Measurements from ENCODE around the gene KIFC3. TPM values are rescaled to one million over a fixed set of nuclear protein-coding genes. Genes with fewer than 3 reads are reported as not detected.
"Not testable (repeated sequence)": the region's sequence is repeated elsewhere in the genome, so short reads cannot be mapped to it uniquely, and the experiment has no call there.

KIFC3 gene
- polyA plus RNA-seq, 3 donors from 2014 or later = 5.1 to 13.6 (median 12.2) TPM

DNA sequence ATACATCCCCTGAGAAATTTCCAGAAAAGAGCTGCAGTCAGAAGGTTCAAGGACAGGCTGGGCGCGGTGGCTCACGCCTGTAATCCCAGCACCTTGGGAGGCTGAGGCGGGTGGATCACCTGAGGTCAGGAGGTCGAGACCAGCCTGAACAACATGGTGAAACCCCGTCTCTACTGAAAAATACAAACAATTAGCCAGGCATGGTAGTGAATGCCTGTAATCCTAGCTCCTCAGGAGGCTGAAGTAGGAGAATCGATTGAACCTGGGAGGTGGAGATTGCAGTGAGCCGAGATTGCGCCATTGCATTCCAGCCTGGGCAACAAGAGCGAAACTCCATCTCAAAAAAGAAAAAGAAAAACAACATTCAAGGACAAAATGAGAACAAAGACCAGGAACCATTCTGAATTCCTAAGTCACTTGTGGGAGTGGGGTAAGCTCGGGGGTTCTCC, 19.7 kb downstream of the KIFC3 start:
- peaks cover 4 to 17% (median 13%) of the 10 kb centered on the region in 3 donors for H3K36me3 Mint-ChIP-seq
- peak overlapping the region in 1 of 6 donors; percentile 35 for H3K27ac Mint-ChIP-seq
- H3K4me3 Mint-ChIP-seq; H3K4me1 Mint-ChIP-seq; H3K9me3 Mint-ChIP-seq; DNase-seq; H3K27me3 Mint-ChIP-seq (ENCODE audit: low read depth in 3 of 3): not testable (repeated sequence)

DNA sequence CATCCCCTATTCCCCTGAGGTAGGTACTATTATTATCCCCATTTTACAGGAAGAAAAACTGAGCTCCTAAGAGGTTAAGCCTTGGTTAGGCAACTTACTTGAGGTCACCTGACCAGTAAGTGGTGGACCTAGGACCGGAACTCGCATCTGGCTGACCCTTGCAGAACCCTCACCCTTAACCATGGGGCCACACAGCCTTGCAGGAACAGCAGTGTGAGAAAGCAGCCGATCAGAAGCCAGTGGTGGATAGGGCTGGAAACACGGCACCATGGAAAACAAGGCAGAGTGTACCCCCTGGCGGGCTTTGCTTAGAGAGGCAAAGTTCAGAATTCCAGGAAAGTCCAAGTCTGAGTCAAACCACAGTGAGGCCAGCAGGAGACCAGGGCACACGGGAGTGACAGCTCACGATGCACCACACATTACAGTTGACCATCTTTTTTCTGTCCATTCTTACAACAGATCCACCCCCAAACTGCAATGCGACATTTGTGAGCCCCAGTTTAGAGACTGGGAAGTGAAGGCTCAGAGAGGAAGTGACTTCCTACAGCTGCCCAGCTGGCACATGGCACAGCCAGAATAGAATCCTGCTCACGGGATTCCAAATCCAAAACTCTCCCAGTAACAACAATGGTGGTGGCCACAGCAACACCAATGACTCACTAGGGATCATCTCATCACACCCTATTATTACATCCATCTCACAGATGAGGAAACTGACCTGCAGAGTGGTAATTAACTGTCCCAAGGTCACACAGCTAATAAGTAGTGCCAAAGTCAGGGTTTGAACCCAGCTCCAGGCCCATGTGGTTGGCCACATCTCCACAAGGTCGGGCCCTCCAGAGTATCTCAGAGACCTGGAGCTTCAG, 20.3 kb downstream of the KIFC3 start:
- H3K9me3 Mint-ChIP-seq = no peaks in the 10 kb centered on the region
- H3K36me3 Mint-ChIP-seq = peaks cover 4 to 17% (median 13%) of the 10 kb centered on the region in 3 donors
- H3K27ac Mint-ChIP-seq = peak overlapping the region in 1 of 6 donors; percentile 31

GRCh38 chr16:57781349-57781740, 20.9 kb downstream of the KIFC3 start:
- no peak for DNase-seq
- no peaks in the 10 kb centered on the region for H3K4me1 Mint-ChIP-seq
- H3K9me3 Mint-ChIP-seq = no peaks in the 10 kb centered on the region
- peaks cover 0 to 2% (median 0%) of the 10 kb centered on the region in 3 donors for H3K27me3 Mint-ChIP-seq (ENCODE audit: low read depth in 3 of 3)
- no peak overlapping the region for H3K4me3 Mint-ChIP-seq
- peaks cover 4 to 21% (median 14%) of the 10 kb centered on the region in 3 donors for H3K36me3 Mint-ChIP-seq
- no peak overlapping the region for H3K27ac Mint-ChIP-seq

More for the DNA sequence above, 20.3 kb downstream of the KIFC3 start:
- H3K4me3 Mint-ChIP-seq = no peak overlapping the region
- no peaks in the 10 kb centered on the region for H3K4me1 Mint-ChIP-seq
- peaks cover 0 to 2% (median 0%) of the 10 kb centered on the region in 3 donors for H3K27me3 Mint-ChIP-seq (ENCODE audit: low read depth in 3 of 3)
- no peak for DNase-seq

DNA sequence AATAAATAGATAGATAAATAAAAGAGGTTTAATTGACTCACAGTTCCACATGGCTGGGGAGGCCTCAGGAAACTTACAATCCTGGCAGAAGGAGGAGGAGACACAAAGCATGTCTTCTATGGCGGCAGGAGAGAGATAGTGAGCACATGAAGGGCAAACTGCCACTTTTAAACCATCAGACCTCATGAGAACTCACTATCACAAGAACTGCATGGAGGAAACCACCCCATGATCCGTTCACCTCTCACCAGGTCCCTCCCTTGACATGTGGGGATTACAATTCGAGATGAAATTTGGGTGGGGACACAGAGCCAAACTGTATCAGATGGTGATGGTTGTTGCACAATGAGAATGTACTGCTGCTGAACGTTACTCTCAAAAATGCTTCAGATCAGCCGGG, 22.5 kb downstream of the KIFC3 start:
- H3K4me3 Mint-ChIP-seq; H3K9me3 Mint-ChIP-seq; H3K4me1 Mint-ChIP-seq; H3K27me3 Mint-ChIP-seq (ENCODE audit: low read depth in 3 of 3); DNase-seq; H3K27ac Mint-ChIP-seq: not testable (repeated sequence)
- peaks cover 4 to 21% (median 15%) of the 10 kb centered on the region in 3 donors for H3K36me3 Mint-ChIP-seq

DNA sequence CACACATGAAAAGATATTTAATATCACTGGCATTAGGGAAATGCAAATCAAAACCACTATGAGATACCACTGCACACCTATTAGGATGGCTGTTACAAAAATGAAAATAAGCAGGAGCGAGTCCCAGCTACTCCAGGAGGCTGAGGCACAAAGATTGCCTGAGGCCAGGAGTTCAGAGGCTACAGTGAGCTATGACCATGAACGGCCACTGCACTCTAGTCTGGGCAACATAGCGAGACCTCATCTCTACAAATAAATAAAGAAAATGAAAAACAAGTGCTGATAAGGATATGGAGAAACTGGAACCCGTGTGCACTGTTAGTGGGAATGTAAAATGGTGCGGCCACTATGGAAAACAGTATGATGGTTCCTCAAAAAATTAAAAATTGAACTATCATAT, 23.6 kb downstream of the KIFC3 start:
- no peak overlapping the region for H3K4me3 Mint-ChIP-seq
- H3K4me1 Mint-ChIP-seq = no peaks in the 10 kb centered on the region
- no peaks in the 10 kb centered on the region for H3K27me3 Mint-ChIP-seq (ENCODE audit: low read depth in 3 of 3)
- H3K9me3 Mint-ChIP-seq = no peaks in the 10 kb centered on the region
- peaks cover 4 to 21% (median 12%) of the 10 kb centered on the region in 3 donors for H3K36me3 Mint-ChIP-seq
- DNase-seq = no peak
- H3K27ac Mint-ChIP-seq = no peak overlapping the region

GRCh38 chr16:57775661-57776469, 26.4 kb downstream of the KIFC3 start:
- H3K27me3 Mint-ChIP-seq (ENCODE audit: low read depth in 3 of 3) = peaks cover 0 to 4% (median 0%) of the 10 kb centered on the region in 3 donors
- DNase-seq = no peak
- H3K27ac Mint-ChIP-seq = no peak overlapping the region
- H3K9me3 Mint-ChIP-seq = no peaks in the 10 kb centered on the region
- H3K36me3 Mint-ChIP-seq = peaks cover 4 to 13% (median 12%) of the 10 kb centered on the region in 3 donors
- no peaks in the 10 kb centered on the region for H3K4me1 Mint-ChIP-seq
- no peak overlapping the region for H3K4me3 Mint-ChIP-seq

DNA sequence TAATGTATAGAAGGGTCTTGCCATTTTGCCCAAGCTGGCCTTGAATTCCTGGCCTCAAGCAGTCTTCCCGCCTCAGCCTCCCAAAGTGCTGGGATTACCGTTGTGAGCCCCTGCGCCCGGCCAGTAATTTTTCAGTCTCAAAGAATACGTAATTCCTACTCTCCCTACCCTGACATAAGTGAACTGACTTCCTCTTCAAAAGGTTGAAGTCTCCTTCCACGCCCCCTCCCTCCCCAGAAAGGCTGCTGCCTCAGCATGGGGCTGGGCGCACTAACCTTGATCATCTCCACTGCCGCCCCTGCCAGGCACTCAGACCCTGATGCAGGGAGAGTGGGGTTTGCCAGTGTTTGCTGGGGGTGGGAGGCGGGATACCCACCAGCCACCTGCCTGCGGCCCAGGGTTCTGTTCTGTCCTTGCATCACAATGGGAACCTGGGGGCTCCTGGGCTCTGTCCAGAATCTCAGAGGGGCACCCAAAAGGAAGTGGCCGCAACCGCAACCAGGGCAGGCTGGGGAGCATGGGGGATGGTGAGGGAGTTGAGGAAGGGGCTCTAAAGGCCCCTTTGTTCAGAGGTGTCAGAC, 27.5 kb downstream of the KIFC3 start:
- Mint-ChIP-seq H3K36me3 (peaks cover 4 to 15% (median 13%) of the 10 kb centered on the region in 3 donors), H3K4me3 (no peak overlapping the region), H3K27ac (no peak overlapping the region), H3K27me3 (ENCODE audit: low read depth in 3 of 3) (peaks cover 0 to 4% (median 0%) of the 10 kb centered on the region in 3 donors), H3K4me1 (no peaks in the 10 kb centered on the region), H3K9me3 (no peaks in the 10 kb centered on the region)
- DNase-seq = no peak

- DNase-seq = no peak
- peaks cover 0 to 10% (median 9%) of the 10 kb centered on the region in 3 donors for H3K36me3 Mint-ChIP-seq
- H3K9me3 Mint-ChIP-seq = no peaks in the 10 kb centered on the region
- H3K4me3 Mint-ChIP-seq = no peak overlapping the region
- H3K27me3 Mint-ChIP-seq (ENCODE audit: low read depth in 3 of 3) = peaks cover 0 to 4% (median 0%) of the 10 kb centered on the region in 3 donors
- H3K4me1 Mint-ChIP-seq = no peaks in the 10 kb centered on the region
- no peak overlapping the region for H3K27ac Mint-ChIP-seq
Measured at GRCh38 chr16:57773655-57774295, 28.5 kb downstream of the KIFC3 start.

DNA sequence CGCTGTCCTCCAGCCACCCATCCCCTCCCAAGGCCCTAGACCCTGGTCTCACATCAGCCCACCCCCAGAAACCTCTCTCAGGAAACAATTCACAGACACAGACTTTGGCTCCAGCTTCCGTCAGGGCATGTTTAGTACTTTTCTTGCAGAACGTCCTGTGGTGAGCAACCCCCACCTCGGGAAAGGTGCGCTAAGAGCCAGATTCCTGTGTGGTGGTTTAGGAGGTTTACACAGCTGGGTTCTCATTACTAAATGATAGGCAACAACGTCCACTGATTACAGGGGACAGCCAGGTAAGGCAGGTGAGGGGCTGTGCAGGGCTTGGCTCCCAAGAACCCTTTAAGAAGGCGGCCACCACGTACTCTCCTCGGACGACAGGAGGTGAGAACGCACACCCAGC, 29.3 kb downstream of the KIFC3 start:
- H3K36me3 Mint-ChIP-seq = peaks cover 0 to 10% (median 9%) of the 10 kb centered on the region in 3 donors
- H3K27ac Mint-ChIP-seq = no peak overlapping the region
- peaks cover 0 to 4% (median 0%) of the 10 kb centered on the region in 3 donors for H3K27me3 Mint-ChIP-seq (ENCODE audit: low read depth in 3 of 3)
- H3K9me3 Mint-ChIP-seq = no peaks in the 10 kb centered on the region
- no peaks in the 10 kb centered on the region for H3K4me1 Mint-ChIP-seq
- H3K4me3 Mint-ChIP-seq = no peak overlapping the region
- DNase-seq = no peak

DNA sequence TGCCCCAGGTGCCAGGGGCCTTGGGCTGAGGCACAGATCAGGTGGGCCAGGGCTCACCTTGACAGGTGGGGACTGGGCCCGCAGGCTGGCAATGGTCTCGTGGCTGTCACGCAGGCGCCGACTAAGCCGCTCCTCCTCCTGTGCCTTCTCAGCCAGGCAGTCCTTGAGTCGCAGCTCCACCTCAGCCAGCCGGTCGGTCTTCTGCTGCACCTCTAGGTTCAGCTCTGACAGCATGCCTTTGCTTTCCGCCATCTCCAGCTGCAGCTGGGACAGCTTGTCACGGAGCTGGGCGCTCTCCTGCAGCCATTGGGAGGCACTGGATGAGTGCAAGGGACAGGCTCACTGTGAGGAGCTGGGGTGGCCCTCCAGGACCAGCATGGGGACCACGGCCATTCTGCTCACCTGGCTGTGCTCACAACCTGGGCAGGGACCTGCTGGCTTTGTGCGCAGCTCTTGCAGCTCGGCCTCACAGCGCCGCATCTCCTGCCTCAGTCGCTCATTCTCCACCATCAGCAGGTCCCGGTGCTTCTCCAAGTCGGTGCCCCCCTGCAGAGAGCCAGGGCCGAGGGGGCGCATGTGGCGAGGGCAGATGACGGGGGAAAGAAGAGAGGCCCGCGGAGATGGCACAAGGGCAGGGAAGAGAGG, 31.0 kb downstream of the KIFC3 start:
- H3K9me3 Mint-ChIP-seq = no peaks in the 10 kb centered on the region
- no peak for DNase-seq
- H3K4me3 Mint-ChIP-seq = no peak overlapping the region
- peaks cover 0 to 4% (median 0%) of the 10 kb centered on the region in 3 donors for H3K27me3 Mint-ChIP-seq (ENCODE audit: low read depth in 3 of 3)
- no peak overlapping the region for H3K27ac Mint-ChIP-seq
- H3K4me1 Mint-ChIP-seq = no peaks in the 10 kb centered on the region
- H3K36me3 Mint-ChIP-seq = peaks cover 0 to 10% (median 6%) of the 10 kb centered on the region in 3 donors

DNA sequence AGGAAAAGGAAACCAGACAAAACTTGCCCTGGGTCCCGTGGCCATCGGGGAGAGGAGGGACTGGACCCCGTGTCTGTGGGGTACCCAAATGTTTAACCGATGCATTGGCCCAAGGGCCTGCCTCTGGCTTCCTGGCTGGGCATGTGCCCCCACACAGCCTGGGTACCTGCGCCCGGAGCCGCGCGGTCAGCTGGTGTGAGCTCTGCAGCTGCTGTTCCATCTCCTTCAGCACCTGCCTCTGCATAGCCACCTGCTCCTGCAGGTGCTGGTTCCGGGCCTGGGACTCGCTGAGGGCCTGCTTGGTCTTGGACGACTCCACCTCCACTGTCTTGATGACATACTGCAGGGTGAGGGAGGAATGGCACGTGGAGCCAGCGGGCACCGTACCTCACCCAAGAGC, 31.9 kb downstream of the KIFC3 start:
- H3K27ac Mint-ChIP-seq = no peak overlapping the region
- H3K4me1 Mint-ChIP-seq = no peaks in the 10 kb centered on the region
- H3K27me3 Mint-ChIP-seq (ENCODE audit: low read depth in 3 of 3) = peaks cover 0 to 4% (median 0%) of the 10 kb centered on the region in 3 donors
- no peak for DNase-seq
- H3K4me3 Mint-ChIP-seq = no peak overlapping the region
- H3K9me3 Mint-ChIP-seq = no peaks in the 10 kb centered on the region
- H3K36me3 Mint-ChIP-seq = peaks cover 0 to 9% (median 6%) of the 10 kb centered on the region in 3 donors

DNA sequence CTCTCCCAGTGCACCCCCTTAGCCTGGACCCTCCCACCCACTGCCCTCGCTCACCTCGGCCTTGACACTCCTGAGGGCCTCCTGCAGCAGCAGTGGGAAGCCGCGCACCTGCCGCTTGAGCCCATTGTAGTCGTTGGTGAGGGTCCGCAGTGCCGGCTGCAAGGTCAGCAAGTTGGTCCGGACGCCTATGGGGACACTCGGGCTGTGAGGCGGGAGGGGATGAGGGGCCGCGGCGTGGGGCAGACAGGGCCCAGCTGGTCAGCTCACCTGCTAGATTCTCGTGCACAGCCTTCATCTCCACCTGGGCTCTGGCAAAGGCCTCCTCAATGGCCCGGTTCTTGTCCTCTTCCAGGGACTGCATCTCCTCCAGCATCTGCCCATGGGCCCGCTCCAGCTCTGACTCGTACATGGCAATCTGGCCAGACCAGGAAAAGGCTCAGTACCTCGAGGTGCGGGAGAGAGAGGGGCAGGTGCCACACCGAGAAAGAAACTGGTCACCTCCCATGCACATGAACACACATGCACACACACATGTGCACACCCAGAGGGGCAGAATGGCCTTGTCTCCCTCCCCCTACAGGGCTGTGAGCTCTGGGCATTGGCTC, 32.6 kb downstream of the KIFC3 start:
- Mint-ChIP-seq H3K4me1 (no peaks in the 10 kb centered on the region), H3K9me3 (no peaks in the 10 kb centered on the region), H3K36me3 (peaks cover 0 to 9% (median 6%) of the 10 kb centered on the region in 3 donors), H3K4me3 (no peak overlapping the region), H3K27ac (no peak overlapping the region), H3K27me3 (ENCODE audit: low read depth in 3 of 3) (peaks cover 0 to 4% (median 0%) of the 10 kb centered on the region in 3 donors)
- no peak for DNase-seq

All from immature natural killer cell (primary cell).